Body of pancreas (tissue), 4 donors: ENCODE results near the gene BEST4.

Experiments used
- POLR2A ChIP-seq, 3 donors: fragments of 450-650 bp; IDR thresholded peaks; one replicate each; pipeline ENCODE4 v1.6.1; 2016; ENCODE audit warnings: antibody characterized with exemption in 3 of 3, mild to moderate bottlenecking in 2 of 3
- TF ChIP-seq, protein P1 (sequence below), 7 experiments: fragments of 450-650 bp in 4 of 7; fragments of 200-600 bp in 3 of 7; sonication (generic) in 3 of 7; IDR thresholded peaks; one replicate each; pipeline ENCODE4 v1.5.1; 2016 to 2019; ENCODE audit warnings: antibody characterized with exemption in 7 of 7

- no peak for TF ChIP-seq POLR2A (IDR thresholded peaks at IDR 0.05)
- TF ChIP-seq, protein P1, sequence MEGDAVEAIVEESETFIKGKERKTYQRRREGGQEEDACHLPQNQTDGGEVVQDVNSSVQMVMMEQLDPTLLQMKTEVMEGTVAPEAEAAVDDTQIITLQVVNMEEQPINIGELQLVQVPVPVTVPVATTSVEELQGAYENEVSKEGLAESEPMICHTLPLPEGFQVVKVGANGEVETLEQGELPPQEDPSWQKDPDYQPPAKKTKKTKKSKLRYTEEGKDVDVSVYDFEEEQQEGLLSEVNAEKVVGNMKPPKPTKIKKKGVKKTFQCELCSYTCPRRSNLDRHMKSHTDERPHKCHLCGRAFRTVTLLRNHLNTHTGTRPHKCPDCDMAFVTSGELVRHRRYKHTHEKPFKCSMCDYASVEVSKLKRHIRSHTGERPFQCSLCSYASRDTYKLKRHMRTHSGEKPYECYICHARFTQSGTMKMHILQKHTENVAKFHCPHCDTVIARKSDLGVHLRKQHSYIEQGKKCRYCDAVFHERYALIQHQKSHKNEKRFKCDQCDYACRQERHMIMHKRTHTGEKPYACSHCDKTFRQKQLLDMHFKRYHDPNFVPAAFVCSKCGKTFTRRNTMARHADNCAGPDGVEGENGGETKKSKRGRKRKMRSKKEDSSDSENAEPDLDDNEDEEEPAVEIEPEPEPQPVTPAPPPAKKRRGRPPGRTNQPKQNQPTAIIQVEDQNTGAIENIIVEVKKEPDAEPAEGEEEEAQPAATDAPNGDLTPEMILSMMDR (IDR thresholded peaks at IDR 0.05), result no peak
These were observed 18.2 kb upstream of the BEST4 start for GRCh38 chr1:44806025-44806703.
